ENCODE results near the gene KRTAP1-3. TPM values are rescaled to one million over a fixed set of nuclear protein-coding genes. Genes with fewer than 3 reads are reported as not detected.
"Not testable (repeated sequence)": the region's sequence is repeated elsewhere in the genome, so short reads cannot be mapped to it uniquely, and the experiment has no call there.

Gene KRTAP1-3
- total RNA-seq, 1 donor from 2014 or later = not detected

GRCh38 chr17:41058741-41059140 lies 24.1 kb upstream of the KRTAP1-3 start:
- no peaks in the 10 kb centered on the region for H3K27me3 Mint-ChIP-seq (ENCODE audit: low read depth)
- DNase-seq (ENCODE audit: low spot score) = no peak
- peak overlapping the region; percentile 91 for H3K27ac Mint-ChIP-seq (ENCODE audit: unreplicated experiment)
- TF ChIP-seq CTCF (IDR thresholded peaks at IDR 0.05) = no peak
- H3K36me3 Mint-ChIP-seq (ENCODE audit: low read depth) = peaks cover 1% of the 10 kb centered on the region
- H3K4me1 Mint-ChIP-seq (ENCODE audit: low read depth) = peaks cover 46% of the 10 kb centered on the region
- peaks cover 4% of the 10 kb centered on the region for H3K9me3 Mint-ChIP-seq (ENCODE audit: low read depth)
- no peak overlapping the region for H3K4me3 Mint-ChIP-seq (ENCODE audit: unreplicated experiment)

GRCh38 chr17:41057547-41057946 lies 22.9 kb upstream of the KRTAP1-3 start:
- TF ChIP-seq CTCF (IDR thresholded peaks at IDR 0.05) = no peak
- peaks cover 10% of the 10 kb centered on the region for H3K9me3 Mint-ChIP-seq (ENCODE audit: low read depth)
- H3K36me3 Mint-ChIP-seq (ENCODE audit: low read depth) = peaks cover 3% of the 10 kb centered on the region
- no peak for DNase-seq (ENCODE audit: low spot score)
- H3K27me3 Mint-ChIP-seq (ENCODE audit: low read depth) = no peaks in the 10 kb centered on the region
- no peak overlapping the region for H3K27ac Mint-ChIP-seq (ENCODE audit: unreplicated experiment)
- H3K4me3 Mint-ChIP-seq (ENCODE audit: unreplicated experiment) = no peak overlapping the region
- H3K4me1 Mint-ChIP-seq (ENCODE audit: low read depth) = peaks cover 36% of the 10 kb centered on the region

- not testable (repeated sequence) for H3K27me3 Mint-ChIP-seq (ENCODE audit: low read depth); H3K27ac Mint-ChIP-seq (ENCODE audit: unreplicated experiment); H3K36me3 Mint-ChIP-seq (ENCODE audit: low read depth); H3K4me3 Mint-ChIP-seq (ENCODE audit: unreplicated experiment); H3K9me3 Mint-ChIP-seq (ENCODE audit: low read depth); DNase-seq (ENCODE audit: low spot score)
- H3K4me1 Mint-ChIP-seq (ENCODE audit: low read depth) = peaks cover 12% of the 10 kb centered on the region
Measured at GRCh38 chr17:41055130-41055529, 20.5 kb upstream of the KRTAP1-3 start, which contains the start of gene KRTAP2-2. Gene KRTAP2-2 (minus strand): TSS chr17:41055230. CDS start chr17:41055211, 19 bp downstream.

- H3K4me3 Mint-ChIP-seq (ENCODE audit: unreplicated experiment); H3K27me3 Mint-ChIP-seq (ENCODE audit: low read depth); H3K36me3 Mint-ChIP-seq (ENCODE audit: low read depth); DNase-seq (ENCODE audit: low spot score); H3K27ac Mint-ChIP-seq (ENCODE audit: unreplicated experiment); H3K9me3 Mint-ChIP-seq (ENCODE audit: low read depth): not testable (repeated sequence)
- peaks cover 12% of the 10 kb centered on the region for H3K4me1 Mint-ChIP-seq (ENCODE audit: low read depth)
Measured at GRCh38 chr17:41054556-41054955, 19.9 kb upstream of the KRTAP1-3 start.

GRCh38 chr17:41054025-41054424 lies 19.4 kb upstream of the KRTAP1-3 start:
- Mint-ChIP-seq H3K4me3 (ENCODE audit: unreplicated experiment) (no peak overlapping the region), H3K36me3 (ENCODE audit: low read depth) (peaks cover 3% of the 10 kb centered on the region), H3K27ac (ENCODE audit: unreplicated experiment) (no peak overlapping the region), H3K9me3 (ENCODE audit: low read depth) (peaks cover 10% of the 10 kb centered on the region), H3K27me3 (ENCODE audit: low read depth) (no peaks in the 10 kb centered on the region), H3K4me1 (ENCODE audit: low read depth) (peaks cover 8% of the 10 kb centered on the region)
- DNase-seq (ENCODE audit: low spot score) = no peak
- no peak for TF ChIP-seq CTCF (IDR thresholded peaks at IDR 0.05)

- Mint-ChIP-seq H3K27ac (ENCODE audit: unreplicated experiment) (no peak overlapping the region), H3K4me1 (ENCODE audit: low read depth) (peaks cover 20% of the 10 kb centered on the region), H3K36me3 (ENCODE audit: low read depth) (peaks cover 3% of the 10 kb centered on the region), H3K9me3 (ENCODE audit: low read depth) (peaks cover 10% of the 10 kb centered on the region), H3K27me3 (ENCODE audit: low read depth) (no peaks in the 10 kb centered on the region), H3K4me3 (ENCODE audit: unreplicated experiment) (no peak overlapping the region)
- TF ChIP-seq CTCF (IDR thresholded peaks at IDR 0.05) = no peak
- no peak for DNase-seq (ENCODE audit: low spot score)
Measured at GRCh38 chr17:41052566-41052965, 17.9 kb upstream of the KRTAP1-3 start.

All from chondrocyte (in vitro differentiated cells).